ENCODE results near the gene MAP3K8. TPM values are rescaled to one million over a fixed set of nuclear protein-coding genes. Genes with fewer than 3 reads are reported as not detected.
"Not testable (repeated sequence)": the region's sequence is repeated elsewhere in the genome, so short reads cannot be mapped to it uniquely, and the experiment has no call there.

The MAP3K8 gene
- total RNA-seq, 2 donors from 2014 or later = 58.3 to 62.3 TPM

DNA sequence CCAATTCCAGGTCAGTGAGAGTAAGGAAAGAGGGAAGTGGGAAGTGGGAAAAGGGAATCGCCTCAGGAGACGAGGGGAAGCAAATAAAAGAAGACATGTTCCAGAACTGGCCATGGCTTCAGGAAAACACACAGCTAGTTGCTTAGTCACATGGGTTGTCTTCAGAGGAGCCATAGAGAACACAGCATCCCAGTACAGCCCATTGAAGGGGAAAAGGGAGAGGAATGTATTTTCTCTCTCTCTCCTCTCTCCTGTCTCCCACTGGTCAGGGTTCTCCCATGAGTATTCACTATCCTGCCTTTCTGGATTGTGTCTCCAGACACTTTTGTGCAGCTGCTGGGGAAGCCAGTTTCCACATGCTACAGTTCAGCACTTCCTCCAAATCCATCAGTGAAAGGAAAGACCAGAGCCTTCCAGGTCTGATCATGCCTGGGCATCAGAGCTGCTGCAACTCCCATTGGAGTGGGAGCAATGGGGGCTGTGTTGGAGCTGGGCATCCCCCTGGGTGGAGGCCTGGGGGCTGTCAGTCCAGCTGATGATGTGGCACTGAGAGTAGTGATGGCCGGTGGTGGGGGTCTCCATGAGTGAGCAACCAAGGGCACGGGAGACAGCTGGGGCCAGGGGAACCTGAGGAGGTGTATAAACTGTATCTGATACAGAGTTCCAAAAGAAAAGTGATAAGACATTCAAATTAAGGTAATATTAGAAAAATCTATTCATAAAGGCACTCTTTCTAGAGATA is 38.6 kb downstream of the MAP3K8 start:
- intact Hi-C loops (cut with DNase I) = no loop called here
- no peak for DNase-seq (ENCODE audit: low spot score)

DNA sequence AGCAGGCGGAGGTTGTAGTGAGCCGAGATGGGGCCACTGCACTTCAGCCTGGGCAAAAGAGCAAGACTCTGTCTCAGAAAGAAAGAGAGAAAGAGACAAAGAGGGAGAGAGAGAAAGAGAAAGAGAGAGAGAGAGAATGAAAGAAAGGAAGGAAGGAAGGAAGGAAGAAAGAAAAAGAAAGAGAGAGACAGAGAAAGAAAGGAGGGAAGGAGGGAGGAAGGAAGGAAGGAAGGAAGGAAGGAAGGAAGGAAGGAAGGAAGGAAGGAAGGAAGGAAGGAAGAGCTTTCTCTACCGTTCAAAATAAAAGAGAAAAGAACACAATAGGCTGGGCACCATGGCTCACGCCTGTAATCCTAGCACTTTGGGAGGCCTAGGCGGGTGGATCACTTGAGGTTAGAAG is 41.5 kb downstream of the MAP3K8 start:
- intact Hi-C loops (cut with DNase I); DNase-seq (ENCODE audit: low spot score): not testable (repeated sequence)

DNA sequence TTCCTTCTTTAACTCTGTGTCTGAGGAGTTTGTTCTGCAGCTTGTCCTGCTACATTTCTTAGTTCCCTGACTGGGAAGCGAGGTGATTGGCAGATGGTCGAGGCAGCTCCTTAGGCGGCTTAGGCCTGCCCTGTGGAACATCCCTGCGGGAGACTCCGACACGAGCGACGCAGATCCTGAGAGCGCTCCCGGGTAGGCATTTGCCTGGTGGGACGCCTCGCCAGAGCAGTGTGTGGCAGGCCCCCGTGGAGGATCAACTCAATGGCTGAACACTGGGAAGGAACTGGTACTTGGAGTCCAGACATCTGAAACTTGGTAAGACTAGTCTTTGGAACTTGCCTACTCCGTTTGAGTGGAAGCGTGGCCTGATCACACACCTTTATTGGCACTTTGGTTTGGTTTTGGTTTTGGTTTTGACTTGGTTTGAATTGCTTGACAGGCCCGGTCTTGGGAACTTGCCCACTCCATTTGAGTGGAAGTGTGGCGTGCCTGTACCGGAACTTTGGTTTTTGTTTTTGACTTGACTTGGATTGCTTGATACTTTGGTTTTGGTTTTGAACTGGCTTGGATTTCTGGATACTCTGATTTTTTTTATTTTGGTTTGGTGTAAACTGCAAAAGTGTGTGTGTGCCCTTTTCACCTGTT is 42.6 kb downstream of the MAP3K8 start:
- intact Hi-C loops (cut with DNase I) = no loop called here

DNA sequence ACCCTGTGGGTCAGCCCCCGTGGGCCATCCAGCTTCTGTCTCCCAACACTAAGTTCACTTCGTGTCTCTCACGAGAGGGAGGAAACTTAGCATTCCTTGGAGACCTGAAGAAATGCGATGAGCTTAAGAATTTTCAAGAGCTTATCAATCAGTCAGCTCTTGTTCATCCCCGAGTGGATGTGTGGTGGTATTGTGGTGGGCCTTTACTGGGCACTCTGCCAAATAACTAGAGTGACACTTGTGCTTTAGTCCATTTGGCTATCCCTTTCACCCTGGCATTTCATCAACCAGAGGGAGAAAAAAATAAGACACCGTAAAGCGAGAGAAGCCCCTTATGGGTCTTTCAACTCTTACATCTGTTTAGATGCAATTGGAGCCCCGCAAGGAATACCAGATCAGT is 45.5 kb downstream of the MAP3K8 start:
- DNase-seq (ENCODE audit: low spot score); intact Hi-C loops (cut with DNase I): not testable (repeated sequence)

More for the DNA sequence above, 42.6 kb downstream of the MAP3K8 start:
- DNase-seq (ENCODE audit: low spot score) = no peak

DNA sequence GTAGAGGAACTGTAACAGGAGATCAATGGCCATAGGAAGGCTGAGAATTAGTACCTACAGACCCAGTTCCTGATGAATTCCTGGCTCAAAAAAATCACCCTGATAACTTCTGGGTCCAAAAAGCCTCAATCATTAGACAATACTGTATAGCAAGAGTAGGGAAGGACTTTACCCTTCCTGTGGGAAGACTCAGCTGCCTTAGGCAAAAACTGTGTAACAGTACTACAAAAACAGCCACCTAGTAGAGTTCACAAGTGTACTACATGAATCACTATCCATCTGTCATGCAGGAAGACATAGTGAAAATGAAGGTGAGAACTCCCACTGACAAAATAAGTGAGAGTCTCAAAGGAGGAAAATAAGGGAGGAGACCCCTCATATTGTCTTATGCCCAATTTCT is 47.6 kb downstream of the MAP3K8 start:
- intact Hi-C loops (cut with DNase I) = no loop called here
- DNase-seq (ENCODE audit: low spot score) = no peak

DNA sequence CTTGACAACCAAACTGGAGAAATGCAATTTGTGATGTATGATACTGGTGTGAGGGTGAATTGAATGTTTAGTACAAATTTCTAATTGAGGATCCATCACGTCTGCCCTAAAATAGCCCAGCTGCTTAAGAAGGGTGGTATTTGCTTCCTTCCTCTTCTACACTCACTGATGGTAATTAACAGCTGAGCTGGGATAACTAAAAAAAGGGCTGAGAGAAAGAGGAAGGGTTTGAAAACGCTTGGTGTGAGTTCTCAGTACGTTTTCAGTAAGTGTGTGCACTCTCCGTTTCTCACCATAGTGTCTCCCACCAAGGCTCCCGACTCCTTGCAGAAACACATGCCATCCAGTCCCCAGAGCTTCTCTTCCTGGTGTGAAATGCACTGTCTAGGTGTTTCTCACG is 54.3 kb downstream of the MAP3K8 start:
- no peak for DNase-seq (ENCODE audit: low spot score)
- intact Hi-C loops (cut with DNase I) = no loop called here

DNA sequence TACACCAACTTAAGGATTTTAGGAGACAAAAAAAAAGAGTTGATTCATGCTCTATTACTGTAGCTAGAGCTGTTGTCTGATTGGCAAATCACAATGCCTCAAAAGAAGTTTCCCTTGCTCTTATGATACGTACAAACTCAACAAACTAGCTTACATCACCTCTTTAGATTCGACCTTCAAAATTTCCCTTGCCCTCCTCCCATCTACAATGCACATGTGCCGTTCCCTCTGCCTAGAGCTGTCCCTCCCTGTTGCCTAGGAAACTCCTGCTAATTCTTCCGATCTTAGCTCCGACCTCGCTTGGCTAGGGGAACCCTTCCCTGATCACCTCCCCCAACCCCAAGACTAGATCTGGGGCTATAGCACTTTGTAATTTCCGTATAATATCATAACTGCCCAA is 55.4 kb downstream of the MAP3K8 start:
- intact Hi-C loops (cut with DNase I) = no loop called here
- DNase-seq (ENCODE audit: low spot score) = no peak

DNA sequence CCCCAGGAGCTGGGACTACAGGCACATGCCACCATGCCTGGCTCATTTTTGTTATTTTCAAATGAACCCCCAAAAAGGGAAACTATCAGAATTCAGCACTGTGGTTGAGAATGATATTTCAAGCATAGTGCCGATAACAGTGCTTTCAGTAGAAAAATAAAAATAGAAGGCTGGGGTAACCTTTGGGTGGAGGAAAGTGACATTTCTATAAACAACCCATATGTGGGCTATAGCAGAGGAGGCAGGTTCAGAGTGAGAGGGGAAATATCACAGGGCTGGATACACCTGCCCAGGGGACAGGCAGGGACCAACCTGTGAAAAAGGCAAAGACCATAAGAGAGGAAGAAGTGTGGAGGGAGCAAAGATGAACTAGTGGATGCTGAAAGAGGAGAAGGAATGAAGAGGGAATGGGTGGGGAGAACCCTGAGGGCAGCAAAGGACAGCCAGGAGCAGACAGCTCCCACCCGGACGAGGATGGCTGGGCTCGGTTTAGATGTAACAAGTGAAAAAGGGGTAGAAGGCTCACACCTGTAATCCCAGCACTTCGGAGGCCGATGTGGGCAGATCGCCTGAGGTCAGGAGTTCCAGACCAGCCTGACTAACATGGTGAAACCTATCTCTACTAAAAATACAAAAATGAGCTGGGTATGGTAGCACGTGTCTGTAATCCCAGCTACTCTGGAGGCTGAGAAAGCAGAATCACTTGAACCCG is 56.5 kb downstream of the MAP3K8 start:
- DNase-seq (ENCODE audit: low spot score) = no peak
- intact Hi-C loops (cut with DNase I) = no loop called here

DNA sequence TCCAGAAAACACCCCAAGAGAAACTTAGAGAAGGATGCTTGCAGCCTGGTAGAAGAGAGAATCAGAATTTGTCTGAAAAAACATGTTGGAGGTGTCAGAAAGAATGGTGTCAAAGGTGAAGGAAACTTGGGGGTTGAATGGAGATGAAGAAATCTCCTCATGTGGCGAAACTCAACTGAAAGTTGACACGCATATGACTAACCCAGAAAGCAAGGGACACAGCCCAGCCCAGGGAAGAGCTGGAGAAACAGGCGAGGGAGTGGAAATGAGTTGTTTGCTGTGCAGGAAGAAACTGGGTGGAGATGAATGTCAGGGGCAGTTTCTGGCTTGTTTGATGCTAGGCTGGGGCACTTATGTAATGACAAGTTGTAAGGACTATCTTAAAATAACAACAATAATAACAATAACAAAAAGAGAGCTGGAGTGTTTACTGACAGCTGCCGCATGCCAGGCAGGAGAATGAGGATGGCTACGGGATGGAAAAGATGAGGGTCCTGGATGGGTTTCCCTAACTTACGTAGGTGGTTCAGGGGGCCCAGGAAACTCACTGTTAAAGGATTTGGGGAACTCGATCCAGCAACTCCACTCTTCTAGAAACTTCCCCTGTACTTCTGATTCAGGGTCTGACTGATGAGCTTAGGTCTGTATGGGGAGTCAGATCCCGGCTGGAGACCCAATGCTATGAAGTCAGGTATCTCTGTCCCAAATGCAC is 57.4 kb downstream of the MAP3K8 start:
- intact Hi-C loops (cut with DNase I) = no loop called here
- DNase-seq (ENCODE audit: low spot score) = no peak

DNA sequence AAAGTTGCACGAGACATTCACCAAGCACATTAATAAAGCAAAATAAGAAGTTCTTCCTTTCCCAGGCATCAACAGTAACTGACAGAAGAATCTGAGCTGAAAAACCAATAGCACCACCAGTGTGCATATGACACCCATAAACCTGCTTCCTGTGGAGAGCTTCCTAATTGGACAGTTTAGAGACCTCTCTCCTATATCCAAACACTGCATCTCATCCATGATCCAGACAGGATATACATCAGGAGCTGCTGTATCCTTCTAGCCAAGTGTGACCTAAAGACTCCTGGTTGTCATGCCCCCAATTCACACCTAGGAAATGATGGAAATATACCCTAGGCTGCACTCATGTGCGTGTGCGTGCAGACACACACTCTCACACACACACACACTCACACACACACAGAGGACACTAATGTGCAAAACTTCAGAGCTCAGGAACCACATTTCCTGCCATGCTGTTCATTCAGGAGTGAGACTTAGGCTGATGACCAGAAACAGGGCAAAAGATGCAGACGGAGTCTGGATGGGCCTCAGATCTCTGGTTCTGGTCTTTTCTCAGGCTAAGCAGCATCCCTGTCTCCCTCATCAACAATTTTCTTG is 58.0 kb downstream of the MAP3K8 start:
- intact Hi-C loops (cut with DNase I) = no loop called here
- no peak for DNase-seq (ENCODE audit: low spot score)

DNA sequence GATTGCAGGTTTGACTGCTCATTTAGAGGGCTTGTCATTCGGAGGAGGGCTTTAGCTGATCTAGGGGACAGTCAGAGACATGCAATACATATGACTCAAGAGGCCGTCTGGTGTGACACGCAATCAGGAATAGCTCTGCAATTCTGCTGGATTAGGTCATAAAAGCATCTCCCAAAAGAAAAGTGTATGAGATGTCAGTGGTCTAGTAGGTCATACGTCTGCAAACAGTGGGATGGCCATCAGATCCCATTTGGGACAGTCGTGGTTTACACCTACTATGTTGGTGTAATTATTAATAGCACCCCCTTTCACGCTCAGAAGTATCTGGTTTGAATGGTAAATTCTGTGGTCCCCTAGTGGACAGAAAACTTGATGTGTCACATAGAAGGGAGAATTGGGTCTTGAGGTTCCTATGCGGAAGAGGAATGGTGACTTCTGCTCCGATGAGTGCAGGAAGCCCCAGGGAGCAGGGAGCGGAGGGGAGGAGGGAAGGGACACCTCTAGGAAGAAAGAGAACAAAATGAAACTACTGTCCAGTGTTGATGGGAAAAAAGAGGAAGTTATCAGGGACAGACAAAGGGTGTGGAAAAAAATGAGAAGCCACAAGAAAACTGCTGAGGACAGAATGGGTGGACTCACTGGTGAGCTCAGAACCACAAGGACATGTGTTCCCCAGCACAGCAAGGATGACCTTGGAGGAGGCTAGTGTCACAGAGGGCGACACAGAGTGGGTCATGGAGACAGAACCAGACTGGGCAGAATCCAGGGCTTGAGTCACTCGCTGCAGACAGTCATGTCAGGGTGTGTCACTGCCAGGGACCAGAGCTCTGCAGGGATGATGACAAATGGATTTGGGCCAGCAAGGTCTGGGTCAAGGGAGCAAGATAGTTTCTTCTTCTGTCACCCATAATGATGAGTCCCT is 59.9 kb downstream of the MAP3K8 start:
- DNase-seq (ENCODE audit: low spot score) = peak; percentile 88
- intact Hi-C loops (cut with DNase I) = no loop called here

DNA sequence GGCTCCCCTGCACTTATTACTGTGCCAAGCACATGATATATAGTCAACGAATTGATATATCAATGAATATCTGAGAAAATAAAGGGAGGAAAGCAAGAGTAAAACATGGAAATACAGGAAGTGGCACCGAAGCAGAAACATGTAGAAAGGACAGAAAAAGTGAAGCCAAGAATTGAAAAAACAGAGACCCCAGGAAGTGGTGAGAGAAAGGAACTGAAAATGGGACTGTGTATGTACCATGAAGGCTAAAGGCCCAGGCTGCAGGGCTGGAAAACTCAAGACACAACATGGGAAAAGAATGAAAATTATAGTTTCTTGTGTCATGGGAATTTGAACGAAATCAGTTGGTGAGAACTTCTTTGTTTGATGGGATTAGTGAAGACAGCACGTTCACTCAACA is 60.6 kb downstream of the MAP3K8 start:
- no peak for DNase-seq (ENCODE audit: low spot score)
- intact Hi-C loops (cut with DNase I) = no loop called here

DNA sequence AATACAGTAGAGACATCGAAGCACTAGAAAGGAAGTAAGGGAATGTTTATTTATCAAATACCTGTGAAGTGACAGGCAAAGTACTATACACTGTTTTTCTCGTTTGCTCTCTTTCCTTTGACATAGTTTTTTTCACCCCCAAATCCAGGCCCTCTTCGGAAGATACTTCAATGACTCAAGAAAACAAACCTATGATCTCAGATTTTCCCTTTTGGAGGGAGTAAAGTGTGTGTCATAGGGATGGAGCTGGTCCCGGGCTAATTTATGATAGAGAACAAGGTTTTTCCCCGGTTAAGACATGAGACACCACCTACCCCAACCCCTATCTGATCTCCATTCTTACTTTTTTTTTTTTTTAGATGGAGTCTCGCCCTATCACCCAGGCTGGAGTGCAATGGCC is 61.7 kb downstream of the MAP3K8 start:
- no peak for DNase-seq (ENCODE audit: low spot score)

DNA sequence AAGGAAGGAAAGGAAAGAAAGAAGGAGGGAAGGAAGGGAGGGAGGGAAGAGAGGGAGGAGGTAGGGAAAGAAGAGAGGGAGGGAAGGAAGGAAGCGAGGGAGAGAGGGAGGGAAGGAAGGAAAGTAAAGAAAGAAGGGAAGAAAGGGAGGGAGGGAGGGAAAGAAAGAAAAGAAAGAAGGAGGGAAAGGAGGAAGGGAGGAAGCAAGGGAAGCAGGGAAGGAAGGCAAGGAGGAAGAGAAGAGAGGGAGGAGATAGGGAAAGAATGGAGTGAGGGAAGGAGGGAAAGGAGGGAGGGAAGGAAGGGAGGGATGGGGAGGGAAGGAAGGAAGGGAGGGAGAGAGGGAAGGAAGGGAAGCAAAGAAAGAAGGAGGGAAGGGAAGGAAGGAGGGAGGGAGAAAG is 65.8 kb downstream of the MAP3K8 start:
- intact Hi-C loops (cut with DNase I) = no loop called here
- no peak for DNase-seq (ENCODE audit: low spot score)

More for the DNA sequence above, 61.7 kb downstream of the MAP3K8 start:
- intact Hi-C loops (cut with DNase I) = no loop called here

DNA sequence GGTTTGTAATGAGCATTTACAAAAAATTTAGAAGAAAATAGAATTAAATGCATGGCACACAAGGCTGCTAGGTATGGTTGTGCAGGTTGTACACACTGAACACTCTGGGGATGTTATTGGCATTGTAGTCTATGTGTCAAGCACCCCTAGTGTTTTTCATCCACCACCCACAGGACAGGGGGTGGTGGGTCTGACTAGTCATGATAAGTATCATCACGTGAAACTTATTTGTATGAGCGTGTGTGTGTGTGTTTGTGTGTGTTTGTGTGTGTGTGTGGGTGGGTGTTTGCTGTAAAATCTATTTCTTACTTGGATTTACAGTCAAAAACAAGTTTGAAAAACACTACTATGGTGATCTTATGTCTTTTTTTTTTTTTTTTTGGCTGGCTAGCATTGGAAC is 66.5 kb downstream of the MAP3K8 start:
- DNase-seq (ENCODE audit: low spot score) = no peak
- intact Hi-C loops (cut with DNase I) = no loop called here

DNA sequence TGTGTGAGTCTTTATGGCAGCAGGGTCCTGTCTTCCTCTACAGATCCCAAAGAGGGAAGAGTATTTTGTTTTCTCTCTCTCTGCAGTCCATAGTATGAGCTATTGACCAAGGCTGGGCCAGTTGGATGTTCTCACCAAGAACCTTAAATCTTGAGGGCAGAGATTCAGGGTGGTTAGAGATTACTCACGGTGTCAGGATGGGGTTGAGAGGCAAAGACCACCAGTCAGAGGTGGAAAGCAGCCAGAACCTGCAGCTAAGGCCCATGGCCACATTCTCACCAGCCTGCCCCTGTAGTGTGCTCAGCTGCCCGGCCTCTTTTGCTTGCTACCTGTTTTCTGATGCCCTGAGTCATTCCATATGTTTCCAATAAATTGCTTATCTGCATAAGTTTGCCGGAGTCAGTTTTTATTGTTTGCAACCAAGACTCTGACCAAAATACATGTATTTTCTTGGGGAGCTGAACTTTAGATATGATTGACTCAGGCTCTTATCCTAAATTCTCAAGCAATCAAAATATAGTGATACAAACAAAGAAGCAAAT is 67.0 kb downstream of the MAP3K8 start:
- no peak for DNase-seq (ENCODE audit: low spot score)
- intact Hi-C loops (cut with DNase I) = no loop called here

DNA sequence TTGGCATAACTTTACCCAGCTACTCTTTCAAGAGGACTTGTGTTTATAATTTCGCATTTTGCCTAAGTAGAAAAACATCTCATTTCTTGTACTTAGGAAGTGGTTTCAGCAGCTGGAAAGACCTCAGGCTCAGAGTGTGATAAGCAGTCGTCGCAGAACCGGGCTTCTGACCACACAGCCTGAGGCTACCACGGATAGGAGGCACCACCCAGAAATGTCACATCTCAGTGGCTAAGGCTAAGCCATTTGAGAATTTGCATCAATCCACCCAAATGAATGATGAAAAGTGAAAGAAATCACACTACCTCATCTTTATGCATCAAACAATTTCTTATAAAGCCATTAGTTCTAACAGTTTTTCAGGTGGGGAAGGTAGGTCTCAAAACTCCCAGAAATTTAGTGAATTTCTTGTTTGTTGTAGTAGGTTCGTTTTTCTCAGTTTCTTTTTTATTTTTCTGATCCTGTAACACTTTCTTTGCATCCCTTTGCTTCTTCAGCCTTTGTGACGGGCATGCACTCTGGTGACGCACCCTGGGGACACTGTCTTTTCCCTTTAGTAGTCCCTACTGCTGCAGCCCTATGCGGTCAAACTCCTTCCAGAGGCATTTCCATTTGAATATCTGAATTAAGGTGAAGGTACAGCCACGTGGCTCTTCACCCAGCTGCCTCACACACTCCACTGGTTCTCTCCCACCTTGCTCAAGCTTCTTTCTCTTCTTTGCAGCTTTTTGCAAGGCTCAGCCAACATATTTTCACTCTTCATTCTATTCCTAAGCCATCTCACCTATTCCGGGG is 68.5 kb downstream of the MAP3K8 start:
- intact Hi-C loops (cut with DNase I) = no loop called here

More for the DNA sequence above, 68.5 kb downstream of the MAP3K8 start:
- DNase-seq (ENCODE audit: low spot score) = no peak

Measured in posterior vena cava (tissue), 2 donors.